Stomach (tissue), 9 donors: ENCODE data around the gene ZFHX3. TPM values are rescaled to one million over a fixed set of nuclear protein-coding genes. Genes with fewer than 3 reads are reported as not detected.

ENCODE experiments used
- DNase-seq, 2 donors: peaks; one replicate each; pipeline versions ENCODE4 v3.0.0 to v3.0.0-alpha.2; 2013 to 2019
- H3K27ac ChIP-seq, 5 donors: fragments of 200-600 bp in 4 of 5; sonication (generic) in 4 of 5; one replicate each; pipeline ENCODE4 v1.5.1; 2013 to 2019; ENCODE audit warnings: mild to moderate bottlenecking in 1 of 5, moderate library complexity in 1 of 5
- H3K27me3 ChIP-seq, 3 donors: fragments of 200-600 bp; sonication (generic); one replicate each; pipeline ENCODE4 v1.5.1; 2017 to 2019; ENCODE audit warnings: mixed run types in 1 of 3
- H3K36me3 ChIP-seq, 4 donors: fragments of 200-600 bp; sonication (generic); 1 replicate in 3 of 4; 2 replicates in 1 of 4; pipeline ENCODE4 v1.5.1; 2016 to 2019
- H3K4me1 ChIP-seq, 4 donors: fragments of 200-600 bp; sonication (generic); one replicate each; pipeline ENCODE4 v1.5.1; 2016 to 2019
- H3K4me3 ChIP-seq, 4 donors: fragments of 200-600 bp; sonication (generic) in 3 of 4; one replicate each; pipeline ENCODE4 v1.5.1; 2016 to 2019; ENCODE audit warnings: mild to moderate bottlenecking in 1 of 4
- H3K9me3 ChIP-seq, 4 donors: fragments of 200-600 bp; sonication (generic); one replicate each; pipeline ENCODE4 v1.5.1; 2016 to 2019
- CTCF ChIP-seq, 7 experiments: fragments of 450-650 bp in 4 of 7; fragments of 200-600 bp in 3 of 7; sonication (generic) in 3 of 7; IDR thresholded peaks; one replicate each; pipeline ENCODE4 v1.5.1; 2016 to 2019; ENCODE audit warnings: antibody characterized with exemption in 7 of 7, control low read depth in 2 of 7, mild to moderate bottlenecking in 1 of 7
- EP300 ChIP-seq: sonication (generic); formaldehyde crosslinking; IDR thresholded peaks from one replicate; pipeline ENCODE4 v1.6.1; 2017; ENCODE audit warnings: antibody characterized with exemption
- POLR2A ChIP-seq, 4 donors: fragments of 450-650 bp; IDR thresholded peaks; one replicate each; pipeline ENCODE4 v1.6.1; 2016; ENCODE audit warnings: antibody characterized with exemption in 4 of 4, control low read depth in 2 of 4, mild to moderate bottlenecking in 1 of 4, moderate library complexity in 1 of 4
- POLR2AphosphoS5 ChIP-seq, 3 donors: sonication (generic); formaldehyde crosslinking; IDR thresholded peaks; one replicate each; pipeline ENCODE4 v1.6.1; 2016; ENCODE audit warnings: antibody characterized with exemption in 3 of 3
- WGBS, 5 donors: extraction: QIAGEN DNeasy Blood & Tissue Kit in 3 of 5; methylation state at CpG; one replicate each; pipeline versions ENCODE4 v1.1.5 to v1.1.7; 2013 to 2018; 5-methylcytosine and 5-hydroxymethylcytosine counted together
- intact Hi-C: fragments of 100-400 bp; cut with DNase I; formaldehyde crosslinking; loops from one replicate; pipeline ENCODE4 v1.15.1; 2023; ENCODE audit warnings: low total_unique reads
- polyA plus RNA-seq, 3 donors: library from polyadenylated mRNA; stranded (reverse); fragments of 200-250 nt; gene quantifications; one replicate each; pipeline ENCODE4 v1.2.3, GENCODE V29; 2013
- total RNA-seq, 5 donors: library from RNA; depleted of rRNA; stranded (reverse); fragments of >200 nt; gene quantifications; one replicate each; pipeline versions ENCODE4 v1.1.0 to v1.2.3, GENCODE V29; 2014 to 2016
- donor health status: healthy with polysubstance abuse.
- donor health status: Bipolar disorder and iron deficiency.
- donor health status: healthy.

Gene ZFHX3
- total and polyA plus RNA-seq, 8 donors, result 1.1 to 27.5 (median 11.8) TPM

GRCh38 chr16:73054498-73054812 is 6.5 kb upstream of the ZFHX3 start:
- H3K36me3 ChIP-seq, result no peaks in the 10 kb centered on the region
- DNase-seq, result no peak
- TF ChIP-seq EP300, result no peak
- TF ChIP-seq POLR2AphosphoS5 (IDR thresholded peaks at IDR 0.05), result no peak
- H3K27me3 ChIP-seq, result no peaks in the 10 kb centered on the region
- H3K27ac ChIP-seq, result peak overlapping the region in 4 of 5 donors; percentile 91 to 98 (median 94)
- intact Hi-C loops, result no loop called here
- 30 to 51% (median 36%) methylated on average over 6 of the region's 6 CpGs for WGBS, 5 donors
- no peak overlapping the region for H3K4me3 ChIP-seq
- H3K9me3 ChIP-seq, result no peaks in the 10 kb centered on the region
- peaks cover 30 to 82% (median 58%) of the 10 kb centered on the region in 4 donors for H3K4me1 ChIP-seq

- WGBS, 5 donors, result 40 to 58% (median 51%) methylated on average over 10 of the region's 10 CpGs
- Histone ChIP-seq H3K36me3 (no peaks in the 10 kb centered on the region), H3K4me3 (no peak overlapping the region), H3K4me1 (peaks cover 33 to 82% (median 60%) of the 10 kb centered on the region in 4 donors), H3K9me3 (no peaks in the 10 kb centered on the region), H3K27ac (peak overlapping the region in 4 of 5 donors; percentile 91 to 98 (median 94)), H3K27me3 (no peaks in the 10 kb centered on the region)
- TF ChIP-seq POLR2AphosphoS5 (IDR thresholded peaks at IDR 0.05) (no peak), EP300 (no peak), POLR2A (IDR thresholded peaks at IDR 0.05) (no peak), CTCF (IDR thresholded peaks at IDR 0.05) (no peak)
- DNase-seq, result peak in 1 of 2 donors; percentile 62
- intact Hi-C loops, result no loop called here
Measured at GRCh38 chr16:73054125-73054484, 6.2 kb upstream of the ZFHX3 start.

- intact Hi-C loops, result no loop called here
- 44 to 72% (median 59%) methylated on average over 16 of the region's 16 CpGs for WGBS, 5 donors
- TF ChIP-seq POLR2AphosphoS5 (IDR thresholded peaks at IDR 0.05) (no peak), POLR2A (IDR thresholded peaks at IDR 0.05) (no peak), EP300 (no peak), CTCF (IDR thresholded peaks at IDR 0.05) (no peak)
- Histone ChIP-seq H3K36me3 (no peaks in the 10 kb centered on the region), H3K4me3 (no peak overlapping the region), H3K27me3 (peaks cover 0 to 4% (median 0%) of the 10 kb centered on the region in 3 donors), H3K4me1 (peaks cover 38 to 86% (median 65%) of the 10 kb centered on the region in 4 donors), H3K9me3 (no peaks in the 10 kb centered on the region), H3K27ac (peak overlapping the region; percentile 87 to 98 (median 93))
- DNase-seq, result peak in 1 of 2 donors; percentile 75
Measured at GRCh38 chr16:73053364-73054124, 5.6 kb upstream of the ZFHX3 start.

GRCh38 chr16:73053038-73053363 is 5.1 kb upstream of the ZFHX3 start:
- Histone ChIP-seq H3K9me3 (no peaks in the 10 kb centered on the region), H3K27me3 (peaks cover 0 to 9% (median 0%) of the 10 kb centered on the region in 3 donors), H3K4me1 (peaks cover 41 to 89% (median 66%) of the 10 kb centered on the region in 4 donors), H3K36me3 (no peaks in the 10 kb centered on the region), H3K4me3 (no peak overlapping the region), H3K27ac (peak overlapping the region; percentile 87 to 98 (median 93))
- intact Hi-C loops, result no loop called here
- no peak for DNase-seq
- 68 to 82% (median 78%) methylated on average over 4 of the region's 4 CpGs for WGBS, 5 donors
- TF ChIP-seq CTCF (IDR thresholded peaks at IDR 0.05) (no peak), POLR2AphosphoS5 (IDR thresholded peaks at IDR 0.05) (no peak), EP300 (no peak), POLR2A (IDR thresholded peaks at IDR 0.05) (no peak)

GRCh38 chr16:73052576-73052975 is 4.6 kb upstream of the ZFHX3 start:
- TF ChIP-seq POLR2AphosphoS5 (IDR thresholded peaks at IDR 0.05) (no peak), CTCF (IDR thresholded peaks at IDR 0.05) (no peak), EP300 (no peak), POLR2A (IDR thresholded peaks at IDR 0.05) (no peak)
- H3K36me3 ChIP-seq, result no peaks in the 10 kb centered on the region
- peaks cover 0 to 13% (median 0%) of the 10 kb centered on the region in 3 donors for H3K27me3 ChIP-seq
- peak overlapping the region; percentile 7 to 98 (median 93) for H3K27ac ChIP-seq
- 68 to 86% (median 84%) methylated on average over 9 of the region's 9 CpGs for WGBS, 5 donors
- no peak for DNase-seq
- H3K4me1 ChIP-seq, result peaks cover 41 to 91% (median 67%) of the 10 kb centered on the region in 4 donors
- H3K4me3 ChIP-seq, result no peak overlapping the region
- intact Hi-C loops, result no loop called here
- no peaks in the 10 kb centered on the region for H3K9me3 ChIP-seq
